Left colon (tissue), 2 donors: ENCODE results near the gene VGLL4. TPM values are rescaled to one million over a fixed set of nuclear protein-coding genes. Genes with fewer than 3 reads are reported as not detected.
"Not testable (repeated sequence)": the region's sequence is repeated elsewhere in the genome, so short reads cannot be mapped to it uniquely, and the experiment has no call there.

Experiments used
- ATAC-seq: fragments of 200-7000 bp; cut with Tn5 transposase; one replicate; pipeline ENCODE4 v1.9.1; 2020; ENCODE audit warnings: mild to moderate bottlenecking, moderate library complexity
- DNase-seq, 2 donors: peaks; one replicate each; pipeline ENCODE4 v3.0.0-alpha.2; 2020
- intact Hi-C, 2 donors: fragments of 100-400 bp; cut with DNase I in 1 of 2; cut with micrococcal nuclease in 1 of 2; formaldehyde crosslinking; loops; one replicate each; pipeline versions ENCODE4 v1.11.2 to v1.14.0; 2022; cut with DNase I, micrococcal nuclease
- long read RNA-seq: library from polyadenylated mRNA; unstranded; transcript quantifications from one replicate; pipeline ENCODE4 v2.0.0, GENCODE V29; 2021
- total RNA-seq, 2 donors: library from RNA; stranded (reverse); fragmentation: NEBNext Ultra II Directional; extraction: Animal tissue kit (Norgen Biotek cat#: 25700); gene quantifications; one replicate each; pipeline ENCODE4 v1.2.1, GENCODE V29; 2021
- donor health status: DM: no; HTN: no; CAD: no.
- donor health status: DM: yes; HTN: yes; CAD: no.

VGLL4 gene, protein sequence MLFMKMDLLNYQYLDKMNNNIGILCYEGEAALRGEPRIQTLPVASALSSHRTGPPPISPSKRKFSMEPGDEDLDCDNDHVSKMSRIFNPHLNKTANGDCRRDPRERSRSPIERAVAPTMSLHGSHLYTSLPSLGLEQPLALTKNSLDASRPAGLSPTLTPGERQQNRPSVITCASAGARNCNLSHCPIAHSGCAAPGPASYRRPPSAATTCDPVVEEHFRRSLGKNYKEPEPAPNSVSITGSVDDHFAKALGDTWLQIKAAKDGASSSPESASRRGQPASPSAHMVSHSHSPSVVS
- 10 to 100 TPM; 52.7 to 53.4 TPM for total RNA-seq
- long read RNA-seq, transcript VGLL4-201 (6 exons, 3,725 nt), result major isoform, 13 of 48 reads
- long read RNA-seq, partial matches to known transcripts, result 6 of 48 reads
- long read RNA-seq, other reads (novel, unspliced or antisense), result 28 of 48 reads

DNA sequence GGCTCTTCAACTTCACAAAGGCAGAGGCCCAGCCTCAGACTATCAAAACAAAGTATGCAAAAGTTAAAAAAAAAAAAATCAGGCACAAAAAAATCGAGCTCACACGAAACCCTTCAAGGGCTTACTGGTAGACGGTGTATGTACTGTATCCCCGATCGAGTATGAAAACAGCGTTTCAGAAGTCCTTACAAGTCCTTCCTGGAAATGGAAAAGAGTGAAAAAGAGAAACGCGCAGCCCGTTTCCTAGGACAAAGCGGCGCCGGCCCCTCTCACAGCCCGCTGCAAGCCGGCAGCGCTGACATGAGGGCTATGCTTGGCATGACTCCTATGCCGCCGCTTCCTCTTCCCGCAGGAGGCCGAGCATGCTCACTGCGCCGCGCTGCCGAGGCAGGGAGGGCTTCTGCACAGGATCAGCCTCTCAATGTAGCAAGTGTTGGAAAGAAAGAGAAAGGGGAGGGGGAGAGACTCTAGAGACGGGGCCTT, at the start of gene VGLL4:
Gene VGLL4 (minus strand): TSS at position 311 of the 483 bp plus-strand sequence. CDS start 397 bp downstream, outside the sequence.
- intact Hi-C loops, result no loop called here
- DNase-seq, result peak; percentile 86 to 88
- ATAC-seq, result peak; percentile 86

DNA sequence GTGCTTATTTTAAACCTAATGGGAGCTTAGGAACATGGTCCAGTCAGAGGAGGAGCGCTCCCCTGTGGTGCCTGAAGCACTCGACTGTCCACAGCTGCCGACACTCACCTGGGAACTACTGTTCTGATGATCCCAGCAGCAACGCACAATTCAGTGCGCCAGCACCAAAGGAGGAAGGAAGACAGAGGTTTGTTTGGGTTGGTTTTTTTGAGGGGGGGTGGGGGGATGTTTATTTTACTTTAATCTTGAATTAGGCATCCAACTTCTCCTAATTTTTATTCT, 48.8 kb upstream of the VGLL4 start:
- ATAC-seq (no peak), DNase-seq (no peak)
- intact Hi-C loops, result no loop called here

DNA sequence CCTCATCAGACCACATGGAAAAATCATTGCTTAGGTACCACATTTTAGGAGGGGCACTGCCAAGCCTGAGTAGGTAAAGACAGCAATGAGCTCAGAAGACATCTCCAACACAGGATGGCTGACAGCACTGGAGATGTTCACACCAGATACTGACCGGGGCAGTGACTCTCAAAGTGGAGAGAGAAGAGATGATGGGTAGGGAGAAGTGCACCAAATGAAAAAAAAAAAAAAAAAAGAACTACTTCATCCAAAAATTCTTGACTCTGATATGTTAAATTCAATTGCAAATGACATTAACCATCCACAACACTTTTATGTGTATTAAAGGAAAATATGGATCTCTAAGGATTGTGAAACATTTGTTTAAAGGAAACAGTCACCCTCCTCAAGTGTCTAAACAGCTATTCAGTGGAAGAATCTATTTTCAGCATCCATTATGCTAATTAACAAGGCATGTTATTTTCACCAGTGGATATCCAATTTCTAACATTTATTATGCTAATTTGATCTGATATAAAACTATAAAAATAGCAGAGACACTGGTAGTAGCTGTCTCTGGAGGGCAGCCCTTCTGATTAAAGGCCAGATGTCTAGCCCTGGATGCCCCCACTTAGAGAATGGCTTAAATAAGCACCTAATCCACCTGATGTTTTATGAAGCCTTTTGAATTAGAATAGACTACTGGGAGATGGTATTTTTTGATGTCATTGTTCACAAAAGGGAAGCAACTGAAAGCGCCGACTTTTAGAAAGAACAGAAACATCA, 48.2 kb upstream of the VGLL4 start:
- DNase-seq (no peak), ATAC-seq (no peak)
- intact Hi-C loops, result no loop called here

DNA sequence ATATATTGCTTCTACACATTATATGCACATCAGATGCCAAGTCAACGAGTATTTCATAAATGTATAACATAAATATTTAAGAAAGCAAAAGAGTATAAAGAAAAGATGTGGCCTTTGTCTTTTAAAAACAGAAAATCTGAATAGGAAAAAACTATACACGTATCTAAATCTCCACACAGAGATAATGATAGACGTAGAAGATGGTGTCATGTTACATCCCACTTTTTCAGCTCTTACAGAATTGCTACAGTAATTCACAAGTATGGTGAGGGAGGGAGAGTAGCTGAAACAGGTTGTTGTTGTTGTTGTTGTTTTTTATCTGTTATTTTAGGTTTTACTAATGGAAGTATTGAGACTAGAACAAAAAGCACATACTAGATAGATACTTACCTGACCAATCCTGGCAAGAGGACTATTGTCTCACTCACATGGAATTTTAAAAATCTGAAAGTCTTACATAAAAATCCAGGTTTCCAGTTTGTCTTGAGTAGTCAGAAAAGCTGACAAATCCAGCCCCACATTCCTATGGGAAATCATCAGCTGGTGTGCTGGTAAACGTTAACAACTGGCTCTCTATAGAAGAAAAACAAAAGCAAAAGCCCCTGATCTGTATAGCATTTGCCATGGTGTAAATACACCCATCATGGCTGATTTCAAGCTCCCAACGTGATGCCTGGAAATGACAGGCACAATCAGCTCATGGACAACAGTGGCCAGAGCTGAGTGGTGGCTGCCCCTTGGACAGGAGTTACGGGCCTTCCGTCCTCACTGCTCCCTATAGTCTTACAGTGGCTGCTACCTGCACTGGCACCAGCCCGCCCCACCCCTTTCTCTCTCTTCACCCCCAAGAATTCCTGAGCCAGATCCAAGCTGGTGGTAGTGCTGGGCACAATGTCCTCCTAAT, 47.4 kb upstream of the VGLL4 start:
- ATAC-seq, result no peak
- intact Hi-C loops, result no loop called here
- DNase-seq, result no peak

DNA sequence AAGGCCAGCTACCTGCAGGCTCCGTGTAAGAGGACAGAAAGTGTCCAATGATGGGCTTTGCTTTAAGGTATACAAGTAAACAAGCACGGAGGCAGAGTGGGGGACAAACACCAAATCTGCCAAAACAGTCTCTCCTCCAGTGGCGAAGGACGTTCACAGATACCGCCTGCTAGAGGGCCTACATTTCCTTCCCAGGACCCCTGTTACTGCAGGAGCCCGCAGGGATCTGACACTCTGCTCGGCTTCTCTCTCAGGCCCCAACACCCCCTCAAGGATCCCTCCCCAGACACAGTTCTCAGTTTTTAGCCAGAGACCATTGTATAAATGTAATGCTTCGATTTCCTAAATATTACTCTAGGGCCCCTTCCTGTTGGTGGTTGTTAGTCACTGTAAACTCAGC, 46.0 kb upstream of the VGLL4 start:
- intact Hi-C loops, result no loop called here
- DNase-seq (no peak), ATAC-seq (no peak)

DNA sequence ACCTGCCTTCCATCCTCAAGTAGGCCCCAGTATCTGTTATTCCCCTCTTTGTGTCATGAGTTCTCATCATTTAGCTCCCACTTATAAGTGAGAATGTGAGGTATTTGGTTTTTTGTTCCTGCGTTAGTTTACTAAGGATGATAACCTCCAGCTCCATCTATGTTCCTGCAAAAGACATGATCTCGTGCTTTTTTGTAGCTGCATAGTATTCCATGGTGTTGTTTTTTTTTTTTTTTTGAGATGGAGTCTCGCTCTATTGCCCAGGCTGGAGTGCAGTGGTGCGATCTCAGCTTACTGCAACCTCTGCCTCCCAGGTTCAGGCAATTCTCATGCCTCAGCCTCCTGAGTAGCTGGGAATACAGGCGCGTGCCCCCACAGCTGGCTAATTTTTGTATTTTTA, 41.3 kb upstream of the VGLL4 start:
- ATAC-seq, intact Hi-C loops, DNase-seq: not testable (repeated sequence)

DNA sequence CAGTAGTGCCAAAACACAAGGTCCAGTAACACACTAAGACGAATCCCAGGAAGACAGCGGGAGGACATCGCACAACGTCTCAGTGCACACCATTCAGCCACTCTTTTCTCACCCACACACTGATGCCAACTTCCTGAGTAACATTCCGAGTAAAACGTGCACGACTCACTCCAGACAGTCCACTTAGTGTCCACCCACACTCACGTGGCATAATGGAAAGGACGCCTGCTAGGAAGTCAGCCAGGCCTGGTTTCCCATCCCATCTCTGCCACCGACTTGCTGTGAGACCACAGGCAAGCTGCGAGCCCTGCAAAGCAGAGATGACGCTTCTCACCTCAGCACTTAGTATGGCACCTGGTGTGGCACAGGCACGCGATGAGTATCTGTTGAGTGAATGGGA, 36.8 kb upstream of the VGLL4 start:
- DNase-seq (no peak), ATAC-seq (no peak)
- intact Hi-C loops, result no loop called here

DNA sequence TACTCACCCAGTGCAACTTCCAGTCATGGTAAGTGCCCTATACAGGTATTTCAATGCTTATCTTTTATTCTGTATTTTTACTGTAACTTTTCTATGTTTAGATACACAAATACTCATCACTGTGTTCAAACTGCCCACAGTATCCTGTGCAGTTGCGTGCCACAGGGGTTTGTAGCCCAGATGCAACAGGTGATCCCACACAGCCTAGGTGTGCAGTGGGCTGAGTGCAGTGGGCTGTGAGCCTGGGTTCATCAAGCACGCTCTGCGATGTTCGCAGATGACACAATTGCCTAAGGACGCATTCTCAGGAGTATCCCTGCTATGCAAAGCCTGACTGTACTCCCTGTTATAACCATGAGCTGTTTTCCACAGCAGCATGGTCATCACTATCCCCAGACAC, 36.2 kb upstream of the VGLL4 start:
- intact Hi-C loops, result no loop called here
- no peak for DNase-seq
- ATAC-seq, result no peak

DNA sequence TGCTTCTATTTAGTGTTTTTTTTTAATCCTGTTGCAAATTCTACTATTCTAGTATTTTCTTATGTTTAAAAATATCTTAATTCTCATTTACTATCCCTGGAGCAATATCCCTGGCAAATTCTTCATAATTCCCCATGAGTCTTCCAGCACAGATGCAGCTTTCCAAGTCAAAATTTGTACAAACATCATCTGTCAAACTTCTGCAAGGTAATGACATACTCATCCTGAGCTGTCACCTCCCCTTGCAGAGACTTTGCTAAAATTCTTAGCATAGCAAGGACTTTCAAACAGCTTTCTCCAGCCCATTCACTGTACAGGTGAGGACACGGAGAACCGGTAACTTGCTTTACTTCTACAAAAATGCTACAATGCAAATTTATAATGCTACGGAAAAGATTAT, 28.6 kb upstream of the VGLL4 start:
- ATAC-seq (no peak), DNase-seq (no peak)
- intact Hi-C loops, result no loop called here

DNA sequence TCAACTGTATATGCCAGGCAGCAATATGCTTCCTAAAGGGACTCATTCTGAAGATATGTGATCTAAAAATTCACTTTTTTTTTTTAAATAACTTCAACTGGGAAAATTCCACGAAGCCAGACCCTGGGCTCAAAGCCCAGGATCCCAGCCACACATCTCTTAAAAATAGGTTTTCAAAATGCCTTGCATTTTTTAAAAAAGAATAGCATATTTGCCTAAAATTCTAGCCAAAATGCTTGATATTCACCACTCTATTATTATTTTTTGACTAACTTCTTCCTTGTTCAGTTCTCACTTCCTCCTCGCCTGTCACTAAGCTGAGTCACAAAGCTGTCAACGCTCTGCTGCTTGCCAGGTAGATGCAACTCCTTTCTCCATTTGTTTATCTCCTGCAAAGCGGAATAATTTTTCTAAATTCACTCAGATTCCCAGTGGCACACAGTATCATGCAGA, 28.0 kb upstream of the VGLL4 start:
- ATAC-seq (peak; percentile 93), DNase-seq (no peak)
- intact Hi-C loops, result no loop called here

DNA sequence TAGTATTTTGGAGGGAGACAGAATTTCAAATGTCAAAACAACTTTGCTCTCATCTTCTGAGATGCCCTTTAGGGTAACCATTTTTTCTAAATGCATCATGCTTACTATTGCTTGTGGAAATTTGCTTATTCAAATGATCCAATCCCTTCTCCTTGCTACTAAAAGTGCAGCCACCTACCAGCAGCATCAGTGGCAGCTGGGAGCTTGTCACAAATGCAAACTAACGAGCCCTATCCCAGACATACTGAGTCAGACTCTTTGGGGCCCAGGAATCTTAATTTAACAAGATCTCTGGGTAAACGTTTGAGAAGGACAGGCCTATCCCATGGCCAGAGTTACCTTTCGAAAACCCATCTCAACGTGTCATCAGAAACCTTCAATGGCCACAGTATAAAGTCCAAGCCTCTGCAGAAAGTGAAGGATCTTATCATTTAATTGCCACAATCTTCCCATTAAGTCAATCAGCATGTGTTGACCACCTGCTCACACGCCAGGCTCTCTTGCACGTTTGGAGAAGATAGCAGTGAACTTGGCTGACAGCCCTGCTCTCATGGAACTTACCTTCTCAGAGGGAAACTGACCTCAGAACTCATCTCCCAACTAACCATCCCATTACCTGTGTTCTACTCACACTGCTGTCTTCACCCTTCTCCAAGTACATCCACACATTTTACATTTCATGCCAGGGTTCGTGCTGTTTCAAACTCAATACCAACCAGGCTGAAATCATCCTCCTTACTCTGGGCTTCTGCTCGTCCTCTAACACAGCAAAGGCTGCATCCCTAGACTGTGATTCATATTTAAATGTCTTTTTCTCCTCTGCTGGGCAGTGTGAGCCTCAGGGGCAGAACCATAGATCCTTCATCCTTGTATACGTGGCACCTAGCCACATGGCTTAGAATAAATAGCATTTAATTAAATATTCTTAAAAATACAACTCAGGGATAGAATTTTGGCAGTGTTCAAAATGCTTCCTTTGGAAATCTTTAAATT, 24.8 kb upstream of the VGLL4 start:
- DNase-seq (no peak), ATAC-seq (peak; percentile 22)
- intact Hi-C loops, result loop anchor here in 1 of 2 donors (10.0 kb wide), 1 partner anchor 136 kb away; no protein-coding TSS in a partner anchor

DNA sequence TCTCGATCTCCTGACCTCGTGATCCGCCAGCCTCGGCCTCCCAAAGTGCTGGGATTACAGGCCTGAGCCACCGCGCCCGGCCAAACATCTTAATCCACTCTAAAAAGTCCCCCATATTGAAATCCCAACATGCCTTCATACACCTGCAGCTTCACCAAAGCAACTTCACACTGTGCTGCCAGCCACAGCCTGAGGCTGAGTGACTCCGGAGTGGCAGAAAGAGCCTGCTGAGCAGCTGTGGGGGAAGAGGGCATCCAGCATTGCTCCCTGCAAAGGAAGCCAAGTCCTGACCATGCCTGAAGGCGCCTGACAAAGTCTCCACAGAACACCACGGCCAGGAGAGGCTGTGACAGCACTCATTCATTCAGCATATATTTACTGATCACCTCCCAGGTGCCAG, 21.6 kb upstream of the VGLL4 start:
- ATAC-seq, result no peak
- intact Hi-C loops, result loop anchor here in 1 of 2 donors (10.0 kb wide), 1 partner anchor 139 kb away; no protein-coding TSS in a partner anchor
- no peak for DNase-seq

DNA sequence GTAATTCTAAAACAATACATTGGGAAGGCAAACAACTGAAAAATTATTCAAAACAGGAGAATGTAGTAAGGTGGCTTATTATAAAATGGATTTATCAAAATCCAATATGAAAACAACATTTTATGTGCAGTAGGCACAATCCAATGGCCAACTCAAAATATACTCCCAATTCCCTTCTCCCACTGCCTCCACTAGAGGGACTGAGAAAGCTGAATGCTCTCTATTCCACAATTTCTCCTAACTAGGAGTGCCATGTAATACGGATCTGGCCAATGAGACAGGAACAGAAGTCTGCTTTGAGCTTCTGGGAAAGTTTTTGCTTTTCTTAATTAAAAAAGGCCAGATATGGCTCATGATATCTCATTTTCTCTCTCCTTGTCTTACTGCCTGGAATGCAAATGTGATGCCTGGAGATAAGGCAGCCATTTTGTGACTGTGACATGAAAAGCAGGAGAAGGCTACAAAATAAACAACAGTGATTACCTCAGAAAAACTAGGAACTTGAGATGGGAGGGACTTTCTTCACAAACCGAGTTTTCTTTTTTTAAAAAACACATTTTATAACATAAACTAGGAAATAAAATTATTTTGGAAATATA, 18.8 kb upstream of the VGLL4 start:
- DNase-seq, result no peak
- ATAC-seq, result no peak
- intact Hi-C loops, result loop anchor here in 1 of 2 donors (10.0 kb wide), 1 partner anchor 142 kb away; no protein-coding TSS in a partner anchor

DNA sequence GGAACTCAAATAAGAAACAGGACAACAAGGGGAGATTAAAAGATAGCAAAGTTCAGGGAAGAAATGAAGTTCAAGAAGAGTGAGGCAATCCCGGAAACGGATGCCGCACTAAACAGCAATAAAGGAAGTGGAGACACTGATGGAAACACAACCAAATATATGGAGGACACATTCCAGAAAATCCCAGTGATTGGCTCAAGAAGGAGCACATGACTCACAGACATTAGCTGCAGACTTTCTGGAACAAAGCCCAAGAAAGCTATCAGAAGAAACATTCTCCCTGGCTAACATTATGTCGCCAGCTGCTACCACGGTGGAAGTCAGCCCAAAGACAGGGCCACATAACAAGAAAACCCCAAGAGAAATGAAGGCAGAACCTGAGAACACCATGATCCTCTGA, 18.1 kb upstream of the VGLL4 start:
- intact Hi-C loops, result loop anchor here in 1 of 2 donors (10.0 kb wide), 1 partner anchor 143 kb away; no protein-coding TSS in a partner anchor
- DNase-seq, result no peak
- ATAC-seq, result no peak

DNA sequence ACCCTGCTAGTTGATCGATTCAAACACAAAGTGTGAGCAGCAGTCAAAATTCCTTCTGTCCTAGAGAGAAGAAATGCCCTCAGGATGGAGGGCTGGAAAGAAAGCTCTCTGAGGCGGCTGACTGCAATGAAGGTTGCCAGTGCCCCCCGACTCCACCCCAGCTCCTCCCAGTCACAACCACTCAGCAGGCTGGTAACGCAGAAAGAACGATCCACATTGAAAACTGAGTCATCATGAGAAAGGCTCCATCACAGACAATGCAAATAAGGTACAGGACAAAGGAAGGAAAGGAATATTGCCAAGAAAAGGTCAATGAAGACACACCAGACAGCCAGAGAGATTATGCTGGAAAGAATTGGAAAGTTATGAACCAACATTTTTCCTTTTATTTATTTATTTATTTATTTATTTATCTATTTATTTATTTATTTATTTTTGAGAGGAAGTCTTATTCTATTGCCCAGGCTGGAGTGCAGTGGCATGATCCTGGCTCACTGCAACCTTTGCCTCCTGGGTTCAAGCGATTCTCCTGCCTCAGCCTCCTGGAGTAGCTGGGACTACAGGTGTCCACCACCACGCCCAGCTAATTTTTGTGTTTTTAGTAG, 17.4 kb upstream of the VGLL4 start:
- ATAC-seq, result no peak
- intact Hi-C loops, result loop anchor here in 1 of 2 donors (10.0 kb wide), 1 partner anchor 144 kb away; no protein-coding TSS in a partner anchor
- no peak for DNase-seq

DNA sequence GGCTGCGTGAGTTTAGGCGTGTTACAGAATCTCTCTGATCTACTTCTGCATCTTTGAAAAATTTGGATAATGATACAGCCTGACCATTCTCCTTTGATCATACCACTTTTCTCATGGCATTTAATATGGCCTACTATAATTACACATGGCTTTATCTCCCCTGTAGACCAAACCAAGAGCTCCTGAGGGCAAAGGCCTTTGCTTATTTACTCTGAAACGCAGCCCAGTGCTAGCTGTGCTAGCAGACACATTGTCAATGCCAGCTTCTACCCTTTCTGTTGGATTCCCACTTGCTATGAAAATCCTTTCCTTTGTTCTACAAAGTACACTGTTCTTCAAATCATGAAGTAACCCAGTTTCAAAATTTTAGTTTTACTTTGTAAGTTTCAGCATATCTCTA, 16.5 kb upstream of the VGLL4 start:
- intact Hi-C loops, result loop anchor here in 1 of 2 donors (10.0 kb wide), 1 partner anchor 145 kb away; no protein-coding TSS in a partner anchor
- DNase-seq (no peak), ATAC-seq (peak; percentile 77)

DNA sequence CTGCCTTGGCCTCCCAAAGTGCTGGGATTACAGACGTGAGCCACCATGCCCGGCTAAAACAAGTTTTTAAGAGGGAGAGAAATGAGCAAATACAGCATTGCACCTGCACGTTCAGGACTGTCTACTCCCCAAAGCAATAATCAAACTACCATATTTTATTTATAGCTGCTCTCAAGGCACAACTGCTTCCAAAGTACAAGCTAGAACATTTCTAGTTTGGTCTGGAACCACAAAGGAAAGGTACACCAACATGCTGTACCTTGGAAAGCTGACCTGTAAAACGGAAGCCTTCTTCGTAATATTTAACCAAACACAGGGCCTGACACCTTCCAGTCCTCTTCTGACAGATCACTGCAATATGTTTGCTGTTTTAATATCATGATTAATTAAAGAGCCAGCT, 14.5 kb upstream of the VGLL4 start:
- intact Hi-C loops, result no loop called here
- DNase-seq (no peak), ATAC-seq (peak; percentile 70)
